CD4-positive, alpha-beta T cell (primary cell): Measurements from ENCODE around the gene DENND1A. TPM values are rescaled to one million over a fixed set of nuclear protein-coding genes. Genes with fewer than 3 reads are reported as not detected.

Experiments used
- ATAC-seq: fragments of 200-7000 bp; cut with Tn5 transposase; one replicate; pipeline ENCODE4 v1.10.0; 2022; ENCODE audit warnings: mild to moderate bottlenecking; ENCODE audit not compliant: poor library complexity
- CTCF ChIA-PET: fragments of 350-600 bp; sonication (Branson Sonifier 250); formaldehyde crosslinking; loops from one replicate; lab custom pipeline; 2021; ENCODE audit warnings: antibody characterized with exemption, inconsistent platforms; lab: Charles Lee
- POLR2A ChIA-PET: fragments of 350-600 bp; sonication (Branson Sonifier 250); formaldehyde crosslinking; loops from one replicate; lab custom pipeline; 2021; ENCODE audit warnings: antibody characterized with exemption, inconsistent platforms; lab: Charles Lee
- DNase-seq, 14 experiments: peaks; one replicate each; pipeline ENCODE4 v3.0.0-alpha.2; 2013 to 2020; ENCODE audit warnings: mixed read lengths in 2 of 14
- H3K27ac ChIP-seq, 2 donors: one replicate each; pipeline versions ENCODE4 v1.5.1 to v1.7.0; 2013; ENCODE audit warnings: low read length in 2 of 2, low read depth in 1 of 2, mild to moderate bottlenecking in 1 of 2
- H3K27me3 ChIP-seq, 2 experiments: 1 replicate in 1 of 2; 2 replicates in 1 of 2; pipeline versions ENCODE4 v1.6.1 to v1.7.0; 2013; ENCODE audit warnings: low read length in 2 of 2, control low read depth in 1 of 2, mild to moderate bottlenecking in 1 of 2, moderate library complexity in 1 of 2; ENCODE audit not compliant: insufficient read depth in 2 of 2, control insufficient read depth in 1 of 2
- H3K36me3 ChIP-seq: one replicate; pipeline ENCODE4 v1.6.1; 2013; ENCODE audit warnings: low read length, control low read depth; ENCODE audit not compliant: insufficient read depth
- H3K4me1 ChIP-seq: one replicate; pipeline ENCODE4 v1.6.1; 2013; ENCODE audit warnings: low read length, control low read depth; ENCODE audit not compliant: insufficient read depth
- H3K4me3 ChIP-seq: one replicate; pipeline ENCODE4 v1.5.1; 2013; ENCODE audit warnings: mild to moderate bottlenecking, low read length, moderate library complexity
- H3K9me3 ChIP-seq, 2 experiments: 1 replicate in 1 of 2; 2 replicates in 1 of 2; pipeline versions ENCODE4 v1.6.1 to v1.7.0; 2013; ENCODE audit warnings: low read length in 2 of 2, mild to moderate bottlenecking in 2 of 2, control low read depth in 1 of 2, moderate library complexity in 1 of 2; ENCODE audit not compliant: control insufficient read depth in 1 of 2, insufficient read depth in 1 of 2
- H3K27ac Mint-ChIP-seq: one replicate; pipeline ENCODE4 v1.8.0; 2020; ENCODE audit warnings: mixed read lengths
- H3K27me3 Mint-ChIP-seq: one replicate; pipeline ENCODE4 v1.8.0; 2021; ENCODE audit warnings: mixed read lengths
- H3K36me3 Mint-ChIP-seq: one replicate; pipeline ENCODE4 v1.8.0; 2021; ENCODE audit warnings: low read depth, mixed read lengths
- H3K4me1 Mint-ChIP-seq: one replicate; pipeline ENCODE4 v1.8.0; 2021; ENCODE audit warnings: low read depth, mixed read lengths
- H3K4me3 Mint-ChIP-seq: one replicate; pipeline ENCODE4 v1.8.0; 2020; ENCODE audit warnings: mild to moderate bottlenecking, mixed read lengths
- H3K9me3 Mint-ChIP-seq: one replicate; pipeline ENCODE4 v1.8.0; 2020; ENCODE audit warnings: mixed read lengths
- CTCF ChIP-seq: fragments of 200-600 bp; IDR thresholded peaks from one replicate; pipeline ENCODE4 v1.8.0; 2022; ENCODE audit warnings: antibody characterized with exemption, mild to moderate bottlenecking
- intact Hi-C, 2 experiments: fragments of 100-400 bp; cut with DNase I in 1 of 2; cut with micrococcal nuclease in 1 of 2; formaldehyde crosslinking; loops; one replicate each; pipeline versions ENCODE4 v1.15.1 to v1.9.0; 2023 to 2025; cut with DNase I, micrococcal nuclease
- total RNA-seq, 174 experiments: library from RNA in 2 of 174; stranded (reverse) in 2 of 174; gene quantifications; one replicate each; pipeline ENCODE4 v1.2.3 and lab custom pipeline; 2021 to 2026

DENND1A gene
- total RNA-seq, 2 experiments from 2014 or later = 20.0 to 20.6 TPM

- H3K27ac Mint-ChIP-seq = no peak overlapping the region
- H3K4me1 ChIP-seq = no peaks in the 10 kb centered on the region
- no peaks in the 10 kb centered on the region for H3K4me1 Mint-ChIP-seq
- no peak overlapping the region for H3K27ac ChIP-seq
- intact Hi-C loops = no loop called here
- no peaks in the 10 kb centered on the region for H3K36me3 Mint-ChIP-seq
- ChIA-PET POLR2A (no interaction called here), CTCF (no interaction called here)
- ATAC-seq = no peak
- H3K27me3 Mint-ChIP-seq = peaks cover 41% of the 10 kb centered on the region
- no peaks in the 10 kb centered on the region for H3K36me3 ChIP-seq
- no peak overlapping the region for H3K4me3 ChIP-seq
- no peak for DNase-seq
- H3K27me3 ChIP-seq = peaks cover 20 to 27% of the 10 kb centered on the region in 2 experiments
- H3K9me3 ChIP-seq = no peaks in the 10 kb centered on the region
- H3K9me3 Mint-ChIP-seq = no peaks in the 10 kb centered on the region
- H3K4me3 Mint-ChIP-seq = no peak overlapping the region
- no peak for TF ChIP-seq CTCF
Observed at GRCh38 chr9:123369296-123369695, 560.6 kb downstream of the DENND1A start.

GRCh38 chr9:123368536-123369153 lies 561.3 kb downstream of the DENND1A start:
- ChIA-PET CTCF (no interaction called here), POLR2A (interaction anchor here (0.6 kb wide), 1 partner anchor 590 kb away, joined by 3 read pairs; no protein-coding TSS in a partner anchor)
- Histone ChIP-seq H3K36me3 (no peaks in the 10 kb centered on the region), H3K27me3 (peaks cover 14 to 21% of the 10 kb centered on the region in 2 experiments), H3K27ac (no peak overlapping the region), H3K4me3 (no peak overlapping the region), H3K4me1 (no peaks in the 10 kb centered on the region), H3K9me3 (no peaks in the 10 kb centered on the region)
- no peak for DNase-seq
- intact Hi-C loops = no loop called here
- no peak for TF ChIP-seq CTCF
- Mint-ChIP-seq H3K27ac (no peak overlapping the region), H3K4me3 (no peak overlapping the region), H3K36me3 (no peaks in the 10 kb centered on the region), H3K27me3 (peaks cover 42% of the 10 kb centered on the region), H3K4me1 (no peaks in the 10 kb centered on the region), H3K9me3 (no peaks in the 10 kb centered on the region)
- ATAC-seq = no peak

DNA sequence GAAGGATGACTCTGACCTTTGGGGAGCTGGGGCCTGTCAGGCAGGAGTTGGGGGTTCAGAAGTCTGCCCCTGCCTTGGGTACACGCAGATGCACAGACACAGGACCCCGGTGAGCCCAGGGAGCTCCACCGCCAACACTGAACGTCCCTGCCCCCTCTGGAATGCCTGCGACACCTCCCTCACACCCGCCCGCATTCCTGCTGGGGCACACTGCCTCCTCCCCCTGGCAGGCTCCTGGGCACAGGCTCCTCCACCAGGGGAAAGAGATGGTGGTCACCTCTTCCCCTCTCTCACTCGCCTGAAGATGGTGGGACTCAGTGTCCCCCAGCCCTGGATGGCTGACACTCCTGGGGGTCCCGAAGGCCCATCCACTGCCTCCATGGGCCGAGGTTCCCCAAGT lies 561.9 kb downstream of the DENND1A start:
- H3K4me3 ChIP-seq = no peak overlapping the region
- Mint-ChIP-seq H3K27ac (no peak overlapping the region), H3K4me3 (no peak overlapping the region), H3K27me3 (peaks cover 43% of the 10 kb centered on the region), H3K9me3 (no peaks in the 10 kb centered on the region), H3K4me1 (no peaks in the 10 kb centered on the region), H3K36me3 (no peaks in the 10 kb centered on the region)
- H3K27ac ChIP-seq = no peak overlapping the region
- no peak for TF ChIP-seq CTCF
- H3K9me3 ChIP-seq = no peaks in the 10 kb centered on the region
- no peaks in the 10 kb centered on the region for H3K4me1 ChIP-seq
- H3K27me3 ChIP-seq = peaks cover 14 to 18% of the 10 kb centered on the region in 2 experiments
- ChIA-PET POLR2A (interaction anchor here (0.6 kb wide), 1 partner anchor 591 kb away, joined by 3 read pairs; no protein-coding TSS in a partner anchor), CTCF (no interaction called here)
- no peak for ATAC-seq
- no peak for DNase-seq
- intact Hi-C loops = no loop called here
- no peaks in the 10 kb centered on the region for H3K36me3 ChIP-seq
